NCI-H510A treated with DMSO at 0.1 percent for 48 hours (cell line): Measurements from ENCODE around the gene ABR.
"Not testable (repeated sequence)": the region's sequence is repeated elsewhere in the genome, so short reads cannot be mapped to it uniquely, and the experiment has no call there.

ENCODE experiments used
- DNase-seq: peaks from one replicate; lab custom pipeline; 2025; lab: John Stamatoyannopoulos, UW

ABR gene

DNA sequence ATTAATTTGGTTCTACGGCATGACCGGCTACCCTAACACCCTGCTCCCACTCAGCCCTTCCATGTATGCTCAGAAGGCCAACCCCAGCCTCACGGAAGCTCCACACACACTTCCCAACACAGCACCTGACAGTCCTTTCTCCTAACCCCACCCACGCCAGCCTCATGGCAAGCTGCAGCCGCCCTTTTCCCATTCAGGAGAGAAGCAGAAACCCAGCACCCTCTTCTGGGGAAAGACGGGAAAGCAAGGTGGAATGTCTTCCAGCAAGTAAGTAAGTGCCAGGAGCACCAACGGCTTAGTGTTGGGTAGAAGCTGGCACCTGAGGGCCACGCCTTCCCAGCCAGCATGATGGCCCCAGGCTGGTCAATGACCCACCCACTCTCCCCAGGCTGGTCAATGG, 32.1 kb downstream of the ABR start:
- peak; percentile 47 for DNase-seq

DNA sequence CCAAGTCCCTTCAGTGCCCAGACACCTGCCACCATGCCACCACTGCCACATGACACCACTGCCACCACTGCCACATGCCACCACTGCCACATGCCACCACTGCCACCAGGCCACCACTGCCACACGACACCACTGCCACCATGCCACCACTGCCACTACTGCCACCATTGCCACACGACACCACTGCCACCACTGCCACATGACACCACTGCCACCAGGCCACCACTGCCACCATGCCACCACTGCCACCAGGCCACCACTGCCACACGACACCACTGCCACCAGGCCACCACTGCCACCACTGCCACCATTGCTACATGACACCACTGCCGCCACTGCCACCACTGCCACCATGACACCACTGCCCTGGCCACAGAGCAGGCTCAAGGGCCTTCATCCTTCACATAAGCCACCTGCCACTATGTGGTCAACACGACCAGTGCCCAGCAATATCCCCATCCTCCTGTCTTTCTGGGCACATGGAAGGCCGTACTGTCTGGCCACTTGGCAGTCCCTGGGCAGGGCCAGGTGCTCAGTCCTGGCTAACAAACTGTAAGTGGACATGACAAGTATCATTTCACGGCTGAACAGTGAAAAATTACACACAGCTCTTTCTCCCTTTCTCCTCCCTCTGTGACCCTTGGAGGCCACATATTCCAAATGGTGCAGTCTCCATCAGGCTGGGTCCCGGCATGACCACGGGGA, 33.1 kb downstream of the ABR start:
- DNase-seq = no peak

GRCh38 chr17:1145311-1145986, 34.3 kb downstream of the ABR start:
- no peak for DNase-seq

- DNase-seq = no peak
Measured at GRCh38 chr17:1144162-1144561, 35.6 kb downstream of the ABR start.

DNA sequence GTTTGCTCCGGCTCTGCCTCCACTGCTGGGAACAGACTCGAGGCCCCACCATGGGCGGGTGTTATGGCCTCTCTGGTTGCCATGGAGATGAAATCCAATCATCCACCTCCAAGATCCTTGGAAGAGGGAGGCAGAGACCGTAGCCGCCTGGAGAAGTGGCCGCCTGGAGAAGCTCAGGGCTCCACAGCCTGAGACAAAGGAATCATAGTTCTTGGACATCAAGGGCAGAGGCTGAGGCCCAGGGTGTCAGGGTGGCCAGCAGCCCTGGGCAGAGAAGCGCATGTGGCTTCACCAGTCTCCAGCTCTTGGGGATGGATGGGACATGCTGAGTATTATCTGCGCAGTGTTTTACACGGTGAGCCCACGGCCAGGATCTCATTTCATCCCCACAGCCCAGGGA, 36.2 kb downstream of the ABR start:
- DNase-seq = no peak

GRCh38 chr17:1142561-1142971, 37.2 kb downstream of the ABR start:
- no peak for DNase-seq

DNA sequence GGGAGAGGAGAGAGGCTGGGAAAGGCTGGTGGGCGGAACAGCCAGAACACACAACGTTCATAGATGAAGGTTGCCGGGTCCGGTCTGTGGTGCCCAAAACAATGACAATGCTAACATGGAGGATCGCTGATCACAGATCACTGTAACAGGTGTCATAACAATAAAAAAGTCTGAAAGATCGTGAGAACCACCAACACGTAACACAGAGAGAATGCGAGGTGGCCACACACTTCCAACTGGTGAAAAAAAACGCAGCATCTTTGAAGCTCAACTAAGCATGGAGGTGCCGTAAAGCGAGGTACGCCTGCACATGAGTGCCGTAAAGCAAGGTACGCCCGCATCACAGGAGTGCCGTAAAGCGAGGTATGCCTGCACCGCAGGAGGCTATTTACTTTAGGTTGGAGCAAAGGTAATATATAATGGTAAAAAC, 42.3 kb downstream of the ABR start:
- peak; percentile 22 for DNase-seq

GRCh38 chr17:1136748-1137147, 43.0 kb downstream of the ABR start:
- no peak for DNase-seq

- no peak for DNase-seq
Measured at GRCh38 chr17:1134634-1135324, 45.0 kb downstream of the ABR start.

- DNase-seq = no peak
Measured at GRCh38 chr17:1130191-1130590, 49.6 kb downstream of the ABR start.

- not testable (repeated sequence) for DNase-seq
Measured at GRCh38 chr17:1128463-1128862, 51.3 kb downstream of the ABR start.

DNA sequence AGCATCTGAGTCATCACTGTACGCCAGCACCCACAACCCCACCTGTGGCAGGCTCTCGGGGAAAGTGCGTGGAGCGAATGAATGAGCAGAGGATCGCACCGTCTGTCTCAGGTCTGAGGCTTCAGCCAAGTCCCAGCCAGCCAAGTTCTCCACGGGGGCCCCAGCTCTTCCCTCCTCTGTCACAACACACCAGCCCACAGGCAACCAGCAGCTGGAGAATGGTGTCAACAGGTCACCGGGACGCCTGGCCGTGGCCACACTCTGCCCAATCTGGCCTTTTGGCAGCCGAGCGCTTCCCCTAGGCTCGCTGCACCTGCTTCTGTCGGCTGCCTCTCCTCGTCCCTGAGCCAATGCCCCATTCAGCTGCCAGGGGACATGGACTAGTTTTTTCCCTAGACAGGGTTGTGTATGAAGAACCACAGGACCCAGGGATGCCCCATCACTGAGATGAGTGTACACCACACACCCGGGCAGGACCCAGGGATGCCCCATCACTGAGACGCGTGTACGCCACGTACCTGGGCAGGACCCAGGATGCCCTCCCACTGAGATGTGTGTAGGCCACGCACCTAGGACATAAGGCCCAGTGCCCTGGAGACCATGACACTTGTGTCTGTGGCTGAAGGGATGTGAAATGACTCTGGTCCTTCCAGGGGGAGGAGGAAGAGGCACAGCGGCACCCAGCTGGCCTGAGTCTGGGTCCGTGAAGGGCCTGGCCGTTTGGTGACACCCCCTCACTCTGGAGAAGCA, 52.8 kb downstream of the ABR start:
- no peak for DNase-seq

- DNase-seq = no peak
Measured at GRCh38 chr17:1126250-1126797, 53.5 kb downstream of the ABR start.

- no peak for DNase-seq
Measured at GRCh38 chr17:1125788-1126145, 54.0 kb downstream of the ABR start.

- DNase-seq = no peak
Measured at GRCh38 chr17:1124896-1125787, 54.6 kb downstream of the ABR start.

DNA sequence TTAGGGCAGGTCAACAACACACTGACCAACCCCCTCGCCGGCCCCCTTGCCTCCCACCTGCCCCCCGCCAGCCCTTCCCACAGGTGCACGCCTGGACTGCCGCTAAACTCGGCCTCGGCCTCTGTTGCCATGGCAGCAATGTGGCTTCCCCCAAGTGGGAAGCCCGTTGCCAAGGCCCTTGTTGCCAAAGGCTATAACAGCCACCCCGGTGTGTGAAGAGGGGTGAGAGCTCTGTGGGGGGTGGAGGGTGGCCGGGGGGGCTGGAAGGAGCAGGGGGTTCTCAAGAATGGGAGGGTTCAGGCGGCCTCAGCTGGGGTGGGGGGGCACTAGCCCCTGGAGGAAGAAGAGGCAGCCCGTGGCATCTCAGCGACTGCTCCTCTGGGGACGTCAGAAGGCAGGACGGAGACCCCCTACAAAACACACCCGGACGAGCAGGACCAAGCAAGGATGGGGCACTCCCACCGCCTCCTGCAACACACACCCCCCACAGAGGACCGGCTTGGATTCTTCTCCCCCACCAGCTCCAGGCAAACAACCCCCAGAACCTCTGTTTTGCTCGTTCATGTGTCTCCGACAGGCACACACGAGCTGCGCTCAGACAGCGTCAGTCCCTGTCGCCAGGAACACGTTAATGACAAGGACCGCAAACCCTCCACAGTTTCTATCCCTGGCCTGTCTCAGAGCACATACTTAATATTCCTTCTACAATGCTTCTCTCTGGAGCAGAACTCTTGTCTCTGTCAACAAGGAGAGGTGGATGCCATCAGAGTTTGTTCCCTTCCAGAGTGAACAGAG, 55.7 kb downstream of the ABR start:
- DNase-seq = no peak

GRCh38 chr17:1123393-1123831, 56.4 kb downstream of the ABR start:
- peak; percentile 2 for DNase-seq

DNA sequence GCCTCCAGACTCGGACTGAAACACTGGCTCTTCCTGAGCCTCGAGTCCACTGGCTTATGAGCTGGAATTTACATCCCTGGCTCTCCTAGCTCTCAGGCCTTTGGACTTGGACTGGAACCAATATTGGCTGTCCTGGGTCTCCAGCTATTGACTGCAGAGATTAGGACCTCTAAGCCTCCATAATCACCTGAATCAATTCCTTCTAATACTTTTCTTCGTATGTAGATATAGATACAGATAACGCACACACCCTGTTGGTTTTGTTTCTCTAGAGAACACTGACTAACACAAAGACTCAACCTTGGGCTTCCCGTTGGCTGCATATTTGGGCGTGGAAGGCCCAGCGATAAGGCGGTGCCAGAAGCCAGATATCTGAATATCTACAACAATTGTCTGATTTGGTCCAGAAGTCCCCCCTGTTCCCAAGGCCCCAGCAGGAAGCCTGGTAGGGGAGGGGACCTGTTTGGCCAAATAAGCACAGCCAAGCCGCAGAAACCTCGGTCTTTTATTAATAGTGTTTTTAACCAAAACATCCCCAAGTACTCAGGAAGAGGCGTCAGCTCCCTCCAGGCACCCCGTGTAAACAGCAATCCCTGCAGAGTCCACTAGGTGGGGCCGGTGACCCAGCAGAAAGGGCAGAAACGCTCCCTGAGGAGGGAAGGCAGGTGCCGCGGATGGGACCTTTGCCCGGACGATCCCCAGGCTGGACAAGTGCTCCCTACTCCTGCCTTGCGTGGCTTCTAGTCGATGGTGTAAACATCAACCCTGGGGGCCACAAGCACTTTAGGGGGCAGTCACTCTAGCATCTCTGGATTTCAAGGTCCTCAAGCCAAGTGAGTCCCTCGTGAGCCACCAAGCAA, 57.0 kb downstream of the ABR start:
- DNase-seq = peak; percentile 36

GRCh38 chr17:1121442-1121817, 58.4 kb downstream of the ABR start:
- DNase-seq = not testable (repeated sequence)
